ENCODE measurements around the gene MRC1.

MRC1 gene

DNA sequence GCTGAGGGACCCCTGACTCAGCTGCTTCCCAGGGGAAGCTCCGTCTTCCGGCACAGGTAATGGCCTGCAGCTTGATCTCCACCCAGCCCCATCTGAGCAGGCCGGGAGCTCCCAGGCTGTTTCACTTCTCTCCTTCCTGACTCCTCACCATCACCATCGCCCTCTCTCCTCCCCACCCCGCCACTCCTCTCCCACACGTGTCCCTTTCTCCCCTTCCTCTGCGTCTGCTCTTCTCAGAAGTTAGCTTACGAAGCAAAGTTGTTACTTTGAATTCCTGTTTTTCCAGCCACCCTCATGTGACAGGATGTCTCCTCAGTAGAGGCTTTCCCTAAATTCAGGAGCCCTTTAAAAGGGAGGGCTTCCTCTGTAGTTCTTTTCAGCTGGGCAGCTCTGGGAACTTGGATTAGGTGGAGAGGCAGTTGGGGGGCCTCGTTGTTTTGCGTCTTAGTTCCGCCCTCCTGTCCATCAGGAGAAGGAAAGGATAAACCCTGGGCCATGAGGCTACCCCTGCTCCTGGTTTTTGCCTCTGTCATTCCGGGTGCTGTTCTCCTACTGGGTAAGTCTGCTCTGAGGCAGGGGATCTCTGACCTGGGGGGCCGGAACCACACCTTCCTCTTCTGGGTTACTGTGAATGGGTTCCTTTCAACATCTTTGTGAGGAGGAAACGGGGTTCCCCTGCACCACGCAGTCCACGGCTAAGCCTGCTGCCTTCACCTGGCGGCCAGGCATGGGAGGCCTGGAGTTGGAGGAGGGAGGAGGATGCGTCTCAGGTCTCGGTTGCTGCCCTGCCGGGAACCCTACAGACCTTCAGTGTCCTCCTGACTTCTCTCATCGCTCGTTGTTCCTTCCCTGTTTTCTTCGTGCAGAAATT is at the start of gene MRC1:
Gene MRC1, plus strand, starts transcription at position 378 of the 871 bp plus-strand sequence. Its CDS starts 118 bp downstream, at position 496.
- DNase-seq (ENCODE audit: low read depth in 3 of 3) = no peak

DNA sequence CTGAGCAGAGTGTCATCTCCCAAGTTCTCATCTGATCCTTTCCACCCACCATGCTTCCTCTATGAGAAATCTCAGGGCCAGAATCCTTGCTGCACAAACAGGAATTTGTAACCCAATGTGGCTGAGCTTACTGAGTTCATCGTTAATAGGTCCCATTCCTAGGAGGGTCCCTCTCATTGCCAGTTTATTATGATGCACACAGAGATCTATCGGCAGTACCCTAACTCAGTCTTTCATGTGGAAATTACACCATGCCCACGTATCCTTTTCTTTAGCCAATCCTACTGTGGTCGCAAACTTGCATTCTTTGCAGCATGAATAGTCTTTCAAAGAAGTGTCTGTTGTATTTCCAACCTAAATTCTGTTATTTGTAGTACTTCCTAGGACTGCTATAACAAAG is 45.0 kb upstream of the MRC1 start:
- DNase-seq (ENCODE audit: low read depth in 3 of 3) = no peak

DNA sequence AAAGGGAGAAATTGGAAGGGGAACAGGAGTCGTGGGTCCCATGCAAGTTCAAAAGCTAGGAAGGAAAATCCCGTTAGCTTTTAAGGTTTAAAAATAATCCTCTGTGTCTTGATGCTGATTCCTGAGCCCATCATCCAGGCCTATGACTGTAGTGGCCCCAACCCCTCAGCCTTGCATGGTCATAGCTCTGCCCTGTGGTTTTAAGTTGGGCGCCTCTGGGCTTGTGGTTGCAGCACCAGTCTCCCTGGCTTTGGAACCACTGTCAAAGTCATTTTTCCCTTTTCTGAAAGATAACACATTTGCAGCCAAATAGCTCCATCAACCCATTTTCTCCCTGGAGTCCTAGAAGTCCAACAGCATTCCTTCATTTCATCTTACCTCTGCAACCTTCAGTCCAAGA is 43.5 kb upstream of the MRC1 start:
- DNase-seq (ENCODE audit: low read depth in 3 of 3) = no peak

DNA sequence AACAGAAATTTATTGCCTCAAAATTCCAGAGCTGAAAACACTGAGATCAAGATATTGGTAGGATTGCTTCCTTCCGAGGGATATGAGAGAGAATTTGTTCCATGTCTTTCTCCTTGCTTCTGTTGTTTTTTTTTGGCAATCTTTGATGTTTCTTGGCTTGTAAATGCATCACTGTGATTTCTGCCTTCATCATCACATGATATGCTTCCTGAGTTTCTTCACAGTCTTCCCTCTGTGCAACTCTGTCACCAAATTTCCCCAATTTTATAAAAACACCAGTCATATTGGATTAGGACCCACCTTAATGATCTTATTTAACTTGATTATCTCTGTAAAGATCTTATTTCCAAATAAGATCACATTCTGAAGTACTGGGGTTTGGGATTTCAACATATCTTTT is 42.4 kb upstream of the MRC1 start:
- DNase-seq (ENCODE audit: low read depth in 3 of 3) = no peak

DNA sequence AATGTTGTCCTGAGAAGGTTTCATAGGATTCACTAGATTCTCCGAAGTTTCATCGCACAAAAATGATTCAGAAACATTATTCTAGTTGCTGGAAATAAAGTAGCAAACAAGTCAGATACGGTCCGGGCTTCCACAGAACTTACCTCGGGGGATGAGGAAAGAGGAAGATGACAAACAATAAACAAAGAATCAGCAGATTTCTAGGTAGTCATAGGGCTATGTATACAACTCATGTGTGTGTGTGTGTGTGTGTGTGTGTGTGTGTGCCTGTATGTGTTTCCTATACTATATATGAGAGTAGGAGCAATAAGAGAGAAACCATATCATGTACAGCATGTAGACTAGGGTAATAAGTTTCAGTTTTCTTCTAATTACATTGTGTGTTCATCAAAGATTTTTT is 40.7 kb upstream of the MRC1 start:
- DNase-seq (ENCODE audit: low read depth in 3 of 3) = no peak

DNA sequence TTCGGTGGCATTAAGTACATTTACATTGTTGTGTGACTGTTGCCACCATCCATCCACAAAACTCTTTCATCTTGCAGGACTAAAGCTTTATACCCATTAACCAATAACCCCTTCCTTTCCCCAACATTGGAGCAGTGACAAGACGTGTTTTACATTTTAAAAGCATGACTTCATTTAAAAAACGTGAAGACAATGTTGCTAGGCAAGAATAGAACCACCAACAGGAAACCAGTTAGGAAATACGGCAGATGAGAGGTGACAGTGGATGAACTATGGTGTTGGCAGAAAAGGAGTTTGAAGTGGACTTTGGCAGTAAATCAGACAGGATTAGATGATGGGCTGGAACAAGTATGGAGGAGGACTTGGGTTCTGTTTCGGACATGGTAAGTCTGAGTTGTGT is 40.2 kb upstream of the MRC1 start:
- DNase-seq (ENCODE audit: low read depth in 3 of 3) = no peak

DNA sequence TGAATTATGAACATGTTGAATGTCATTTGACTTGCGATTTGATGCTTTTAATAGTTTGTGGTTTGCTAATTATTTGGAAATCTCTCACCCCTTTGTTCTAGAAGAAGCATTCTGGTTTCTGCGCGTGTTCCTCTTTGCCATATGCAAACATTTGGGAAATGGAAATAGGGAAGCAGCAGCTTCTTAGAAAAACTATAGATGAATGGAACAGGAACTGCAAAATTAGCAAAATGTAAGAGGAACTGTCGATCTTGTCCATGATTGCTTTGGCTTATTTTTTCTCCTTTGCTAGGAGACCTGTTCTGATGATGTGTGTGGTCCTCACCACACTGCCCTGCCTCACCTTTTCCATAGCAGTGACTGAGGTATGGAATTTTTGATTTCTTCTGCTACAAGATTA is 38.1 kb upstream of the MRC1 start:
- no peak for DNase-seq (ENCODE audit: low read depth in 3 of 3)

DNA sequence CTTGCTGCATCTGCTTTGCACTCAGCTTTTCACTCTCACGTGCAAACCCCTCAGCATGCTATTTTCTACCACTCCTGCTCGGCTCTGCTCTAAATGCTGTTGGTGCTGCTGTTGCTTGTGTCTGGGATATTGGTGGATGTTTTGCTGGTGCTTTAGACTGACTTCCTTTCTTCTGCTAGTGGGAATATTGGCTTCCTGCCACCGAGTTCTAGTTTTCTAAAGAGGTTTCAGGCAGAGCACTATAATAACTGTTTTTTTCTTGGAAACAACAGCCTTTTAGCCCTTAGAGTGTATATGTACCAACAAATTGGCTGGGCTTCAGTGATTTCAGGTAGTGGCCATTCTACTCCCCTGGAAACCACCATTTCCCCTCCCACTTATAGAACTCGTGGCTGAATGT is 29.4 kb upstream of the MRC1 start:
- no peak for DNase-seq (ENCODE audit: low read depth in 3 of 3)

DNA sequence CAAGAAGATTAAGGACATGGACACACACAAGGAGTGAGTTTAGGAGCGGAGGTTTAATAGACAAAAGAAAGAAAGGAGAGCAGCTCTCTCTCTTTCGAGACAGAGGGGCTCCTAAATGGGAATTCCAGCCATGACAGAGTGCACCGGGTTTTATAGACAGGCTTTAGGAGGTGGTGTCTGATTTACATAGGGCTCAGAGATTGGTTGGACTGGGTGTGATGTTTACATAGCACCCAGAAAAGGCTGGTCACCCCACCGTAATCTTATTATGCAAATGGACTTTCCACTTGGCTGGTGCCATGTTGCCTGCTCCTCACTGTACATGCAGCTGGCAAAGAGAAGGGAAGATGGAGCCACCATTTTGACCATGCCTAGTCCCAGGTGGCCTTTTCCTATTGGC is 28.4 kb upstream of the MRC1 start:
- DNase-seq (ENCODE audit: low read depth in 3 of 3) = no peak

DNA sequence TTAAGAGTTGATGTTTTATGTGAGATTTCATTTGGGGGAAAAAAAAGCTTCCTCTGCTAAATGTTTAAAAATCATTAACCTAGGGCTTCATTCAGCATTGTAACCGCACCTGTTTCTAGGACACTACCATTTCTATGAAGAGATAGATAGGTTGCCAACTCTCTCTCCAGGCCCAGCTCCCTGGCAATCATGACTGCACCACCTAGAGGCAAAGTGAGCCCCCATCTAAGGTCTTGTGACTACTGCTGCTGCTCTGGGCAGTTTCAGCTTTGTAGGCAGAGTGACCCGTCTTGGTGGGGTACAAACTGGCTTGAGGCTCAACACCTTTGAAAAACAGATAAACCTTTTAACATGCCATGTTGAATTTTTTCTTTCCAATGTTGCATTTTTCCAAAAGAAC is 27.3 kb upstream of the MRC1 start:
- no peak for DNase-seq (ENCODE audit: low read depth in 3 of 3)

DNA sequence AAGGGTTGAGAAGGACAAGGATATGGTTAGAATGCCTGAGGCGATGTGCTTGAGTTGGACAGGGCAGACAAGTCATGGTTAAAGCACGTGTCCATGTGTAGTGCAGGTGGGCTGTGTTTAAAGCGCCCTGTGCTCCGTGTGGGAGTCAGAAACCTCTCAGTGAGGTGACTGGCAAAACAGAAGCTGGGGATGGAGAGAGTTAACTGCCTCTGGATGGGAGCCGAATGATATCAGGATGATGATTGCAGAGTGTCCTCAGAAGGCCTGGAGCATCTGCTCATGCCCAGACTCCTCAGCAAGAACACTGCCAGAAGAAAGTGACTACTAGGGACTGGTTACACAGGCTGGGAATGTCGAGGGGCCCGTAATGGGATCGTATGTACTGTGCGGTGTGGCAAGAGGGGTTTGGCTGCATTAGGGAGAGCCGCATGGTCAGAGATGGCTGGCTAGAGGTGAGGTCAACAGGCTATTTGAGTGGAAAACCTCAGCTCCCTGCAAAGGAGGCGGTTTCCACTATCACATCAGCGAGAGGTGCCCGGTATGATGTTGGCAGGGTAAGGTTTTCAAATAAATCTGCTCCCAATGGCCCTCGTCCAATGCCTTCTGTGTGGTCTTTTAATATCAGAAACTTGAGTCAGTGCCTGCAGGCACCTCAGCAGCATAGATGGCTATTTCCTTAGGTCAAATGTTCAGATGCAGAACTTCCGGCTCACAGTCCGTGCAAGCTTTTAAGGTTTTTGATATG is 26.1 kb upstream of the MRC1 start:
- no peak for DNase-seq (ENCODE audit: low read depth in 3 of 3)

DNA sequence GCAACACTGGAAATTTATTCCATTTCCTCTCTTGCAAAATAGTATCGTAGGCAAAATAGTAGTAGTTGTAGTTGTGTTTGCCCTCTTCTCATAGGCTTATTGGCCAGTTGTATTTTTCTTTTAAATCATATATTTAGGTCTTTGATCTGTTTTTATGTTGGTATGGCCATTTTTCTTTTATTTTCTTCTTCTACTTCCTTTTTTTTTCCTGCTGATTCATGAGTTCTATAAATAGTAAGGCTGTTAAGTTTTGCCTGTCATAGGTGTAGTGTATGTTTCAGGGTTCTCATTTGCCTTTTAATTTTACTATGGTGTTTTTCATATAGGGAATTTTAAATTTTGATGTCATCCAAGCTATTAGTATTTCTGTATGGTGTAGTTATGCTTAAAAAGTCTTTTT is 25.4 kb upstream of the MRC1 start:
- DNase-seq (ENCODE audit: low read depth in 3 of 3) = no peak

DNA sequence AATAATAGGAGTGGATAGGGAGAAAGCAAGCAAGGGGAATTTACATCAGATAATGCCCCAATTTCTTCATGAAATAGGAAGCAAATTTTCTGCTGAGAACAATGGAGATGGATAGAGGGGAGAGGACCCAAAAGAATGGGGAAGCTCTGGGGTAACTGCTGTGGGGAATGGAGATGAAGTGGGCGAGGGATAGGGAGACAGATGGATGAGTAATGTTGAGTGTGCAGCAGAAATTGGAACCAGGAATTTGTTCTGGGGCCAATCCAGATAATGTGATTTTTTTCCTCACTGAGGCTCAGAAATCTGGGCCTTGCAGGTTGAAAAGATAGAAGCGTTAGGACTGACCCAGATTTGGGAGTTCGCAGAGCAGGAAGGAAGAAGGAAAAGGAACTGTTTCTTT is 24.5 kb upstream of the MRC1 start:
- no peak for DNase-seq (ENCODE audit: low read depth in 3 of 3)

DNA sequence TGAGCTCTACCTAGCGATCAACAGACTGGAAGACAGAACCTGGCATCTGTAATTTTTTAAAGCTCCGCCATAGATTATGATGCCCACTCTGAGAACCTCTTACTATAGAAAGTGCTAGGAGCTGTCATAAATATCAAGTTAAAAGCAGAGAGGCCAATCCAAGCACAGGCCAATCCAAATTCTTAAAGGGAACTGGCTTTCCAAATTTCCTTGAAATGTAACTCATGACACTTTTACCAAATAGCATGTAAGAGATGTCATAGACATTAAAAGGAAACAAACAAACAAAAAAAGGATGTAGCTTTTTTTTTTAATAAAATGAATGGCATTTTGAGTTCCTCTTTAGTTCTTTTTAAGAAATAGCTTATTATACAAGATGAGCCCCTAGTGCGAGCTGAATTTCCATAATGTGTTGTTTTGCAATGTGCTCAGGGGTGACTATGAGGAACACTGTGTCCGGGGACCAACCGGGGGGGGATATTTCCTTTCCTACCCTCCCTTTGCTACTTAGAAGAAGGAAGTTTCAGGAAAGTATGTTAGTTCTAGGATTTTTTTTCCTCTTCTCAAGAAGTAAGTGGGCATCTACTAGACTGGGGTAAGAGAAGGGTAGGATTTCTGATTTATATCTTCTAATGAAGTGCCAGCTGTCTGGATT is 23.7 kb upstream of the MRC1 start:
- no peak for DNase-seq (ENCODE audit: low read depth in 3 of 3)

DNA sequence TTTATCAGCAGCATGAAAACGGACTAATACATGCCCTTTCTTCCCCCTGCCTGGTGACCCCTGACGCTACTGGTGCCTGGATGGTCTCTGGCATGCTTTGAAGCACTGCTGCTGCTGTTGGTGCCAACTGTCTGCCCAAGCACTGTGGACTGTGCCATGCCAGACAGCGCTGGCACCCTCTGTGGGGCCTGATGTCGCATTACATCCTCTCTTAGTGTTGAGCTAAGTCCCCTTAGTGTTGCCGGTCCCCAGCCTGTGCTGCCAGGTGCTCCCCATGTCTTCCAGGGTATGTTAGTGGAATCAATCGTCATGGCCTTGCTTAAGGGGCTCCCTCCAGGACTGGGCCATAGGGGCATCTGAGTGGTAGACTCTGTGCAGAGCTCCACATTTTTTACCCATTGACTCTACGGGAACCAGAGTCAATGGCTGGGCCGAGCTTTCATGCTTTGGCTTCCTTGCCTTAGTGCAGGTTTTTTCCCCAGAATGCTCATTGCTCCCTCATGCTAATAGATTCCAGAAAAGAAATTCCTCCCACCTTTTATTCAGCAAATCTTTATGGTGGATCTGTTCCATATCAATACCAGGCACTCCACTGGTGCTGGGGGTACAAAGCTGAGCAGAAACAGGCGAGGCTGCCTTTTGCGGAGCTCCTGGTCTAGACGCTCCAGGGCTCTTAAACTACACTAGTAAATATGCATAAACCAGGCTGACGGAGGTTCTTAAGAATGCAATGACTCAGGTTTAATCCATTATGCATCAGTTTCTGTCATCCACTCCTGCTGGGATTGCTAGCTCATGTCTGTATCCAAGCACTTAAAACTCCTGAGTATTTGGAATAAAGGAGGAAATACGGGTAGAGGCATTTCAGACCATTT is 21.8 kb upstream of the MRC1 start:
- DNase-seq (ENCODE audit: low read depth in 3 of 3) = no peak

DNA sequence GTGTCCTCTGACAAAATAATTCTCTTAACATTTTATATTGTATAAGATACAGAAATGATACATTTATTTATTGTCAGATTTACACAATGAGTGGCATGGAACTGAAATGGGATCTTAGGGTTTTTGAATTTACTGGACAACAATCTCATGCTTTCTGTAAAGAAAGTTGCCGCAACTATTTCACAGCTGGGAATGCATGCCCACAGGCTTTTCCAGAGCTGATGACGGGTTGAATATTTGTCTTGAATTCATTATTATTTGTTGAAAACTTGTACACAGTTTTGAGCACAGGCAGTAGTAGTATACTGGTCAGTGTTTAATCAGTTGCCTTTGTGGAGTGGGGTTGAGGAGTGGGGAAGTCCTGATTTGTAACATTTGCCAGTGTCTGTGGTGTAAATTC is 20.5 kb upstream of the MRC1 start:
- DNase-seq (ENCODE audit: low read depth in 3 of 3) = no peak

DNA sequence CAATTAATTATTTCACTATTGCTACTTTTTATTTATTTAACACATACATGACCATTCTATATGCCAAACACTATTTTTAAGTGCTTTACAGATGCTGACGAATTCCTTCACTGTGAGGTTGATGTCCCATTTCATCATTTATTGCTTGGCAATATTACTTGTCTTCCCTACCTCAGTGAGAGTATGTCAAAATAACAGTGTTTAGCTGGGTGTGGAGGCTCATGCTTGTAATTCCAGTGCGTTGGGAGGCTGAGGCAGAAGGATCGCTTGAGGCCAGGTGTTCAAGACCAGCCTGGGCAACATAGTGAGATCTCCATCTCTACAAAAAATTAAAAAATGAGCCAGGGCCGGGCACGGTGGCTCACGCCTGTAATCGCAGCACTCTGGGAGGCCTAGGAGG is 19.8 kb upstream of the MRC1 start:
- DNase-seq (ENCODE audit: low read depth in 3 of 3) = no peak

DNA sequence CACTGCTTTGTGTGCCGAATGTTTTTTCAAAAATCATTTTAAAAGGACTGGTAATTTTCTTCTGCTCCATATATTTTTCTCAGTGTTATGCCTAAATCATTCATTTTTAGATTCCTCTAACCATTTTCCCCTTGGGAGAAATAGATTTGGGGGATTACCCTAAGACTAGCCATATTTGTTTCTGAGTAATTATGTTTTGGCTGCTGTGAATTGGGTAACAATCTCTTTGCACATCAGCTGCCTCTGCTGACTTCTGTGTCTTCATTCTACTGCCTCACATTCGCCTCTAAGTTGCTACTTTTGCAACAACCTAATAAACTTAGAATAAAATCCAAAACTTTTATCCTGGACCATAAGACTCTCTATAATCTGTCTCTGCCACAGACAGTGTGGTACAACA is 18.5 kb upstream of the MRC1 start:
- DNase-seq (ENCODE audit: low read depth in 3 of 3) = no peak

DNA sequence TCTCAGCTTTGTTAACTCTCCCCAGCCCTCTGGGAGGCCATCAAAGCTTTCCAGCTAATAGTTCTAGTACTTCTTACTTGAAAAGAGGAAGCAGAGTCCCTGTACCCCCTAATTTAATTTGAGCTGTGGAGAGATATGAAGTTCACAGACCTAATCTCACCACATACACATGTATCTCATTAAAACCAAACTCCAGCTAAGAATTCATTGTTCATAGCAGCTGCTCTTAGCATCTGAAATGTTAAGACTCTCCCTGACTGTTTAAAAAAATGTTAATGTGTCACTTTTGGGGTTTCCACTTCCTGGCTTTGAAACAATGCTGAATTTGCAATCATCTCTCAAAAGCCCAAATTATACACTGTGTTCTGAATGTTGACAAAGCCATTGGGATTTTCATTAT is 16.2 kb upstream of the MRC1 start:
- no peak for DNase-seq (ENCODE audit: low read depth in 3 of 3)

DNA sequence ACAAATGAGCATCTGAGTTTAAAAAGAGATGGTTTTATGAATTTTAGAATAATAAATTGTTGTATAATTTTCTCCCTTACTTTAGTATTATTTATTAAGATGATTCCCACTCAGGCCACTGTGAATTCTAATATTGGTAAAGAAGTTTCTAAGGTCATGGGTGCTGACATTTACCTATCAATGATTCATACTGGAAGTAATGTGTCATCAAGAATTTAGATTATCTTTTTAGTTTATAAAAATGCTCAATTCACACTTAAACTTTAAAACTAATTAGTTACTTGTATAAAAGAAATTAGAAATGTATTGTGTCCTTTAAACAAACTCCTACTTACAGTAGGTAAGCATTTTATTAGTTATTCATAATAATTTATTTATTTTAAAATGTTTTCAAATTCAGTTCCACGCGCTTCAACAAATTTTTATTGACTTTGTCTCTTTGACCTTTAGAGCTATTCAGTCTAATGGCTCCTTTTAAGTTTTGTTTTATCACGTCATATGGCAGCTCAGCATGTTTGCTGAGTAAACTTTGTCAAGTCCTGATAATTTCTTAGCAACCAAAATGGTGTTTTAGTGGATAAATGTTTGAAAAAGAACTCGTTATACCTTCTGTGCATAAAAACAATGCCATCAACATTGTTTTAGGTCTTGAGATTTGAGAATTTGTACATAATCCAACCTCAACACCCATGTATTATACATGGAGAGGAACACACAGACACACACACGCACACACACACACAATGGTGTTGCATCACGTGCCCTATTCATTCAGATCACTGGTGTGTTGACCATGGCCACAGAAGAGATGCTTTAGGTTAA is 15.1 kb upstream of the MRC1 start:
- no peak for DNase-seq (ENCODE audit: low read depth in 3 of 3)

DNA sequence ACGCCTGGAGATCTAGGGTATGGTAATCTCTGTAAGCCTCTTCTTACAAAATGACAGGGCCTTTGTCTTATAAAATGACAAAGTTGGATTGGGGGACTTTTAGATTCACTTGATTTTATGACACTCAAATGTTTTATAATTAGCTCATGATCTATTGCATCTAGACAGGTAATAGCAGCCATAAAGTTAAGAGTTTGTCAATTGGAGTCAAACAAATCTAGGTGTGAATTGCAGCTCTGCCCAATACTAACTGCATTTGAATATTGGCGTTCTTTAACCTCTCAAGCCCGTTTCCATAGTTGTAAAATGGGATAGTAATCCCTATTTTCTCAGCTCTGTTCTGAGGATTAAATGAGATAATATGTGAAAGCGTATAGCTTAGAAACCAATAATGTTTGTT is 14.1 kb upstream of the MRC1 start:
- DNase-seq (ENCODE audit: low read depth in 3 of 3) = no peak

All from stimulated activated CD4-positive, alpha-beta T cell treated with anti-CD3 and anti-CD28 coated beads, TNF-alpha, amount 100 ng/mL, for 4 hours (primary cell).